HepG2 (cell line): ENCODE results near the gene RGS7. TPM values are rescaled to one million over a fixed set of nuclear protein-coding genes. Genes with fewer than 3 reads are reported as not detected.

ENCODE experiments used
- ATAC-seq: fragments of 200-7000 bp; cut with Tn5 transposase; 3 replicates; pipeline ENCODE4 v1.9.1; 2020; ENCODE audit warnings: mild to moderate bottlenecking, moderate library complexity
- BruUV-seq: library from RNA; stranded (reverse); fragments of 400-500 nt; replicated peaks from 2 replicates; lab custom pipeline; 2021; lab: Mats Ljungman, UMichigan
- CTCF ChIA-PET: fragments of 300-600 bp; formaldehyde crosslinking; extraction: SDS; loops from one replicate; lab custom pipeline; 2021; ENCODE audit warnings: low total read pairs, inconsistent platforms, low intra/inter-chr PET ratio; lab: Yijun Ruan, JAX
- POLR2A ChIA-PET: fragments of 350-600 bp; sonication (Branson Sonifier 250); formaldehyde crosslinking; loops from one replicate; lab custom pipeline; 2020; ENCODE audit warnings: antibody characterized with exemption, inconsistent platforms; lab: Yijun Ruan, JAX
- DNase-seq: peaks from one replicate; pipeline ENCODE4 v3.0.0-alpha.2; 2015; ENCODE audit warnings: low spot score
- FAIRE-seq: peaks from 3 replicates; lab custom pipeline; 2011; peaks lifted over from hg19 to GRCh38; lab: Jason Lieb, UNC
- H2AFZ ChIP-seq: one replicate; pipeline ENCODE4 v1.6.1; 2011; ENCODE audit warnings: low read length, inconsistent platforms
- H3K27ac ChIP-seq: fragments of 300-600 bp; 3 replicates; pipeline ENCODE4 v1.8.0; 2011; ENCODE audit warnings: mixed run types, mild to moderate bottlenecking, mixed read lengths, low read length, inconsistent platforms; ENCODE audit not compliant: insufficient read depth; ENCODE audit errors: extremely low read length
- H3K27me3 ChIP-seq, 2 experiments: fragments of 200-600 bp in 1 of 2; 2 replicates in 1 of 2; 3 replicates in 1 of 2; pipeline versions ENCODE4 v1.6.0 to v1.8.0; 2011; ENCODE audit warnings: low read length in 2 of 2, mild to moderate bottlenecking in 2 of 2, moderate library complexity in 2 of 2, inconsistent platforms in 1 of 2; ENCODE audit not compliant: insufficient read depth in 2 of 2, control insufficient read depth in 1 of 2
- H3K36me3 ChIP-seq, 2 experiments: fragments of 200-600 bp in 1 of 2; replicated peaks in 1 of 2; 2 replicates in 1 of 2; 3 replicates in 1 of 2; pipeline versions ENCODE4 v1.5.1 to v1.8.0; 2011; ENCODE audit warnings: low read length in 2 of 2, inconsistent platforms in 1 of 2; ENCODE audit not compliant: insufficient read depth in 2 of 2, control insufficient read depth in 1 of 2
- H3K4me1 ChIP-seq: 2 replicates; pipeline ENCODE4 v1.5.1; 2012; ENCODE audit warnings: low read length, inconsistent platforms; ENCODE audit not compliant: insufficient read depth
- H3K4me2 ChIP-seq: 2 replicates; pipeline ENCODE4 v1.6.0; 2011; ENCODE audit warnings: low read depth, low read length, inconsistent platforms
- H3K4me3 ChIP-seq, 3 experiments: fragments of 200-600 bp in 1 of 3; sonication (generic), shearing (Covaris generic) in 1 of 3; replicated peaks in 1 of 3; 2 replicates each; pipeline ENCODE4 v1.5.1; 2011 to 2016; ENCODE audit warnings: low read length in 3 of 3, inconsistent platforms in 2 of 3, low read depth in 2 of 3, mild to moderate bottlenecking in 2 of 3, control low read depth in 1 of 3, mixed read lengths in 1 of 3; ENCODE audit not compliant: insufficient read depth in 1 of 3
- H3K79me2 ChIP-seq: one replicate; pipeline ENCODE4 v1.6.1; 2011; ENCODE audit warnings: low read length, inconsistent platforms; ENCODE audit not compliant: insufficient read depth
- H3K9ac ChIP-seq: 2 replicates; pipeline ENCODE4 v1.6.0; 2011; ENCODE audit warnings: mild to moderate bottlenecking, low read depth, low read length, inconsistent platforms; ENCODE audit not compliant: insufficient read depth
- H3K9me3 ChIP-seq: 2 replicates; pipeline ENCODE4 v1.5.1; 2012; ENCODE audit warnings: mild to moderate bottlenecking, low read length
- H4K20me1 ChIP-seq: 2 replicates; pipeline ENCODE4 v1.6.0; 2011; ENCODE audit warnings: inconsistent platforms, mild to moderate bottlenecking, low read length, moderate library complexity; ENCODE audit not compliant: insufficient read depth
- ATF1 ChIP-seq: IDR thresholded peaks from 2 replicates; pipeline ENCODE4 v1.6.1; 2016; ENCODE audit warnings: mild to moderate bottlenecking, control low read depth
- DDIT3 ChIP-seq: sonication (generic); formaldehyde crosslinking; IDR thresholded peaks from 2 replicates; pipeline ENCODE4 v1.4.0; 2020; ENCODE audit warnings: mild to moderate bottlenecking, missing genetic modification reagents
- EED ChIP-seq: sonication (generic); formaldehyde crosslinking; IDR thresholded peaks from 2 replicates; pipeline ENCODE4 v1.5.0; 2020; ENCODE audit warnings: mild to moderate bottlenecking, missing genetic modification reagents
- GATAD1 ChIP-seq: IDR thresholded peaks from 2 replicates; pipeline ENCODE4 v1.6.1; 2016; ENCODE audit warnings: missing genetic modification reagents, missing compliant biosample characterization
- GPBP1L1 ChIP-seq: sonication (generic); formaldehyde crosslinking; IDR thresholded peaks from 2 replicates; pipeline ENCODE4 v1.5.0; 2020; ENCODE audit warnings: mild to moderate bottlenecking, missing genetic modification reagents
- IRX3 ChIP-seq: sonication (generic); formaldehyde crosslinking; IDR thresholded peaks from 2 replicates; pipeline ENCODE4 v1.8.1; 2023; ENCODE audit warnings: mild to moderate bottlenecking, low read depth, missing genetic modification reagents, borderline replicate concordance
- KLF6 ChIP-seq: IDR thresholded peaks from 2 replicates; pipeline ENCODE4 v1.8.0; 2016; ENCODE audit warnings: missing biosample characterization, missing genetic modification reagents
- KMT2B ChIP-seq: IDR thresholded peaks from 2 replicates; pipeline ENCODE4 v1.6.1; 2016; ENCODE audit warnings: missing genetic modification reagents, missing compliant biosample characterization
- NFE2L1 ChIP-seq: sonication (generic); formaldehyde crosslinking; IDR thresholded peaks from 2 replicates; pipeline ENCODE4 v1.4.0; 2020; ENCODE audit warnings: missing genetic modification reagents, mild to moderate bottlenecking, borderline replicate concordance
- STAT5B ChIP-seq: sonication (generic); formaldehyde crosslinking; IDR thresholded peaks from 2 replicates; pipeline ENCODE4 v1.4.0; 2020; ENCODE audit warnings: missing genetic modification reagents
- ZNF101 ChIP-seq: sonication (generic); formaldehyde crosslinking; IDR thresholded peaks from 2 replicates; pipeline ENCODE4 v1.4.0; 2020; ENCODE audit warnings: mild to moderate bottlenecking, low read depth, missing genetic modification reagents, borderline replicate concordance
- ZNF232 ChIP-seq: sonication (generic); formaldehyde crosslinking; IDR thresholded peaks from 2 replicates; pipeline ENCODE4 v1.4.0; 2020; ENCODE audit warnings: missing genetic modification reagents, borderline replicate concordance
- ZNF3 ChIP-seq: IDR thresholded peaks from 2 replicates; pipeline ENCODE4 v1.7.0; 2017; ENCODE audit warnings: inconsistent platforms
- ZNF382 ChIP-seq: sonication (generic); formaldehyde crosslinking; IDR thresholded peaks from 2 replicates; pipeline ENCODE4 v1.5.0; 2020; ENCODE audit warnings: missing genetic modification reagents, mild to moderate bottlenecking, borderline replicate concordance
- ZNF577 ChIP-seq: sonication (generic); formaldehyde crosslinking; IDR thresholded peaks from 2 replicates; pipeline ENCODE4 v1.4.0; 2020; ENCODE audit warnings: mild to moderate bottlenecking, low read depth, missing genetic modification reagents, borderline replicate concordance
- WGBS: methylation state at CpG from one replicate; pipeline ENCODE4 v1.1.6; 2017; ENCODE audit warnings: low lambda C conversion rate; 5-methylcytosine and 5-hydroxymethylcytosine counted together
- in situ Hi-C: cut with HindIII; loops from 2 replicates; pipeline ENCODE4 v1.10.0; 2017; ENCODE audit warnings: low pct_unique_long_range_greater_than_20kb; ENCODE audit not compliant: extremely low pct_ligation_motif_present
- intact Hi-C: fragments of 100-400 bp; cut with micrococcal nuclease; formaldehyde crosslinking; loops from one replicate; pipeline ENCODE4 v1.10.0; 2022; ENCODE audit not compliant: unreplicated experiment
- polyA plus RNA-seq, 8 experiments: library from polyadenylated mRNA; depleted of rRNA in 3 of 8; stranded (reverse) in 7 of 8; unstranded in 1 of 8; fragments of >200 nt; fragmentation: Illumina TruSeq in 4 of 8; extraction: Trizol in 4 of 8; gene quantifications; 2 replicates each; pipeline versions ENCODE4 v1.2.1 to v1.2.3, GENCODE V29; 2011 to 2016; ENCODE audit warnings: low read depth in 4 of 8, missing spikeins in 1 of 8, mixed read lengths in 1 of 8; ENCODE audit not compliant: insufficient read depth in 1 of 8
- total RNA-seq, 5 experiments: library from RNA; depleted of rRNA; stranded (reverse); fragments of >200 nt; fragmentation: Illumina TruSeq; extraction: Trizol; gene quantifications; 2 replicates each; pipeline ENCODE4 v1.2.3, GENCODE V29; 2016; ENCODE audit warnings: low read depth in 1 of 5
- TF ChIP-seq, protein P1 (sequence below): sonication (generic); formaldehyde crosslinking; IDR thresholded peaks from 2 replicates; pipeline ENCODE4 v1.8.0; 2022; ENCODE audit warnings: missing genetic modification reagents, mild to moderate bottlenecking, borderline replicate concordance
- TF ChIP-seq, protein P2 (sequence below): sonication (generic); formaldehyde crosslinking; IDR thresholded peaks from 2 replicates; pipeline ENCODE4 v1.8.0; 2022; ENCODE audit warnings: missing genetic modification reagents, low read depth, mild to moderate bottlenecking, borderline replicate concordance
- TF ChIP-seq, protein P3 (sequence below): sonication (generic); formaldehyde crosslinking; IDR thresholded peaks from 2 replicates; pipeline ENCODE4 v1.9.0; 2021; ENCODE audit warnings: missing genetic modification reagents, mild to moderate bottlenecking, borderline replicate concordance
- TF ChIP-seq, protein P4 (sequence below): sonication (generic); formaldehyde crosslinking; IDR thresholded peaks from 2 replicates; pipeline ENCODE4 v1.9.0; 2021; ENCODE audit warnings: missing genetic modification reagents, borderline replicate concordance

The RGS7 gene
- total and polyA plus RNA-seq, 2 of the 13 experiments (the other 11 are each of a cell fraction or from before 2014, with no cell fraction given): not detected

DNA sequence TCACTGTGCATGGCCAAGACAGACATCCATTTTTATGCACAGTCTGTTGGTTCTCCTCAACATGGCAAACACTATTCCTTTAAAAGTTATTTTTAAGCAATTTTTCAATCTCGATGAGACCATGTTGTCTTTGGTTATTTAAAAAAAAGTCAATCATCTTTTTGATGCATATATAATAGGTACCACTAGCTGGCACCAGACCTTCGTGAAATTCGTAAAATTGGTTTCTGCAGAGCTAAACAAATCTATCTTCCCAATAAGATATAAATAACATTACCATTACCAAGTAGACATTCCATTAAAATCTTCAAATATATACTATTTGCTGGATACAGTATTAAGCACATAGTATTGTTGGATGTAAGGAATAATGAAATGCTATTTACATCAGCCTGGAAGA, 525.1 kb downstream of the RGS7 start:
- H3K27me3 ChIP-seq: no peaks in the 10 kb centered on the region
- in situ Hi-C loops (no loop called here), intact Hi-C loops (no loop called here)
- no peaks in the 10 kb centered on the region for H3K4me1 ChIP-seq
- no peak overlapping the region for H3K27ac ChIP-seq
- POLR2A ChIA-PET: no interaction called here
- DNase-seq (no peak), FAIRE-seq (no peak), ATAC-seq (no peak)
- H3K36me3 ChIP-seq: no peaks in the 10 kb centered on the region
- no peak overlapping the region for H3K4me2 ChIP-seq
- no peak for TF ChIP-seq ZNF101
- TF ChIP-seq, protein P1, sequence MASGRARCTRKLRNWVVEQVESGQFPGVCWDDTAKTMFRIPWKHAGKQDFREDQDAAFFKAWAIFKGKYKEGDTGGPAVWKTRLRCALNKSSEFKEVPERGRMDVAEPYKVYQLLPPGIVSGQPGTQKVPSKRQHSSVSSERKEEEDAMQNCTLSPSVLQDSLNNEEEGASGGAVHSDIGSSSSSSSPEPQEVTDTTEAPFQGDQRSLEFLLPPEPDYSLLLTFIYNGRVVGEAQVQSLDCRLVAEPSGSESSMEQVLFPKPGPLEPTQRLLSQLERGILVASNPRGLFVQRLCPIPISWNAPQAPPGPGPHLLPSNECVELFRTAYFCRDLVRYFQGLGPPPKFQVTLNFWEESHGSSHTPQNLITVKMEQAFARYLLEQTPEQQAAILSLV (CRISPR knock-in tag): no peak
- no peak for TF ChIP-seq KLF6
- no peak for TF ChIP-seq ZNF577 (CRISPR knock-in tag)
- TF ChIP-seq ZNF3 (CRISPR knock-in tag): no peak
- TF ChIP-seq, protein P2, sequence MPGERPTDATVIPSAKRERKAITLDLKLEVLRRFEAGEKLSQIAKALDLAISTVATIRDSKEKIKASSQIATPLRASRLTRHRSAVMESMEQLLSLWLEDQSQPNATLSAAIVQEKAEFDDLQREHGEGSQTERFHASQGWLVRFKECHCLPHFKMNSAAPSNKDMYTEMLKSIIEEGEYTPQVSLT: no peak
- no peak for TF ChIP-seq KMT2B (CRISPR knock-in tag)
- no peak for TF ChIP-seq DDIT3 (CRISPR knock-in tag)
- TF ChIP-seq EED (CRISPR knock-in tag): no peak
- no peak for TF ChIP-seq ZNF382 (CRISPR knock-in tag)
- no peak for TF ChIP-seq ATF1
- TF ChIP-seq, protein P3, sequence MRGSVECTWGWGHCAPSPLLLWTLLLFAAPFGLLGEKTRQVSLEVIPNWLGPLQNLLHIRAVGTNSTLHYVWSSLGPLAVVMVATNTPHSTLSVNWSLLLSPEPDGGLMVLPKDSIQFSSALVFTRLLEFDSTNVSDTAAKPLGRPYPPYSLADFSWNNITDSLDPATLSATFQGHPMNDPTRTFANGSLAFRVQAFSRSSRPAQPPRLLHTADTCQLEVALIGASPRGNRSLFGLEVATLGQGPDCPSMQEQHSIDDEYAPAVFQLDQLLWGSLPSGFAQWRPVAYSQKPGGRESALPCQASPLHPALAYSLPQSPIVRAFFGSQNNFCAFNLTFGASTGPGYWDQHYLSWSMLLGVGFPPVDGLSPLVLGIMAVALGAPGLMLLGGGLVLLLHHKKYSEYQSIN (CRISPR knock-in tag): no peak
- TF ChIP-seq GPBP1L1: no peak
- no peak for TF ChIP-seq ZNF232
- TF ChIP-seq STAT5B (CRISPR knock-in tag): no peak
- TF ChIP-seq NFE2L1 (CRISPR knock-in tag): no peak
- TF ChIP-seq IRX3 (CRISPR knock-in tag): no peak
- TF ChIP-seq, protein P4, sequence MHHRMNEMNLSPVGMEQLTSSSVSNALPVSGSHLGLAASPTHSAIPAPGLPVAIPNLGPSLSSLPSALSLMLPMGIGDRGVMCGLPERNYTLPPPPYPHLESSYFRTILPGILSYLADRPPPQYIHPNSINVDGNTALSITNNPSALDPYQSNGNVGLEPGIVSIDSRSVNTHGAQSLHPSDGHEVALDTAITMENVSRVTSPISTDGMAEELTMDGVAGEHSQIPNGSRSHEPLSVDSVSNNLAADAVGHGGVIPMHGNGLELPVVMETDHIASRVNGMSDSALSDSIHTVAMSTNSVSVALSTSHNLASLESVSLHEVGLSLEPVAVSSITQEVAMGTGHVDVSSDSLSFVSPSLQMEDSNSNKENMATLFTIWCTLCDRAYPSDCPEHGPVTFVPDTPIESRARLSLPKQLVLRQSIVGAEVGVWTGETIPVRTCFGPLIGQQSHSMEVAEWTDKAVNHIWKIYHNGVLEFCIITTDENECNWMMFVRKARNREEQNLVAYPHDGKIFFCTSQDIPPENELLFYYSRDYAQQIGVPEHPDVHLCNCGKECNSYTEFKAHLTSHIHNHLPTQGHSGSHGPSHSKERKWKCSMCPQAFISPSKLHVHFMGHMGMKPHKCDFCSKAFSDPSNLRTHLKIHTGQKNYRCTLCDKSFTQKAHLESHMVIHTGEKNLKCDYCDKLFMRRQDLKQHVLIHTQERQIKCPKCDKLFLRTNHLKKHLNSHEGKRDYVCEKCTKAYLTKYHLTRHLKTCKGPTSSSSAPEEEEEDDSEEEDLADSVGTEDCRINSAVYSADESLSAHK (CRISPR knock-in tag): no peak
- TF ChIP-seq GATAD1 (CRISPR knock-in tag): no peak
- no peaks in the 10 kb centered on the region for H4K20me1 ChIP-seq
- no peak overlapping the region for H3K4me3 ChIP-seq
- no peaks in the 10 kb centered on the region for H3K9me3 ChIP-seq
- no peak overlapping the region for H3K9ac ChIP-seq
- CTCF ChIA-PET: no interaction called here
- no peaks in the 10 kb centered on the region for H3K79me2 ChIP-seq
- BruUV-seq: no TSS peak
- no peak overlapping the region for H2AFZ ChIP-seq
- 4% methylated on average over 3 of the region's 3 CpGs for WGBS
